ENCODE data around the gene TNS3.

- TF ChIP-seq CTCF (IDR thresholded peaks at IDR 0.05) (no peak), EP300 (IDR thresholded peaks at IDR 0.05) (no peak), POLR2A (IDR thresholded peaks at IDR 0.05; ENCODE audit: low read depth) (no peak)
Observed at GRCh38 chr7:47448971-47449370, 132.9 kb downstream of the TNS3 start.
